Subcutaneous preadipocyte (primary cell): Measurements from ENCODE around the gene LCE3B. TPM values are rescaled to one million over a fixed set of nuclear protein-coding genes. Genes with fewer than 3 reads are reported as not detected.

Experiments
- small RNA-seq: library from RNA; depleted of rRNA; stranded (forward); fragments of <200 nt; gene quantifications from one replicate; pipeline ENCODE3, GENCODE V24; 2012
- total RNA-seq: library from RNA; depleted of rRNA; stranded (reverse); fragments of >200 nt; gene quantifications from 2 replicates; pipeline ENCODE4 v1.2.3, GENCODE V29; 2012

The LCE3B gene
- not detected in 2 replicates for total RNA-seq

DNA sequence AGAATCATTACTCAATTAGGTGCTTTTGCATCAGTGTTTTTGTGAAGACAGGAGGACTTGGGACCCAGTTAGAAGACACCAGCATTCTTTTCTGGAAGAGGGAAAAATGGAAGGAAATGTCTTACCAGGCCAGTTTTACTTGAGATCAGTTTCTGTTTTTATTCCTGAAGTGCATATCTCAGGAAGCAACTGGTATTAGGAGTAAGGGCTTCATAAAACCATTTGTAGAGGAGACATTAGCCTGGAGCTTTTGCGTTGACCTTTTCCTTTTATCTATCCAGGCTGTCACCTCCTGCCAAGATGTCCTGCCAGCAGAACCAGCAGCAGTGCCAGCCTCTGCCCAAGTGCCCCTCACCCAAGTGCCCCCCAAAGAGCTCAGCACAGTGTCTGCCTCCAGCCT, at the start of gene LCE3B:
Gene LCE3B, plus strand, starts transcription at position 301 of the 400 bp plus-strand sequence. Its CDS starts 0 bp downstream, at position 301.

GRCh38 chr1:152566681-152567080, 46.9 kb upstream of the LCE3B start, which contains the start of gene LCE3E:
Gene LCE3E (minus strand): TSS chr1:152566780. CDS start chr1:152566208, 572 bp downstream.

DNA sequence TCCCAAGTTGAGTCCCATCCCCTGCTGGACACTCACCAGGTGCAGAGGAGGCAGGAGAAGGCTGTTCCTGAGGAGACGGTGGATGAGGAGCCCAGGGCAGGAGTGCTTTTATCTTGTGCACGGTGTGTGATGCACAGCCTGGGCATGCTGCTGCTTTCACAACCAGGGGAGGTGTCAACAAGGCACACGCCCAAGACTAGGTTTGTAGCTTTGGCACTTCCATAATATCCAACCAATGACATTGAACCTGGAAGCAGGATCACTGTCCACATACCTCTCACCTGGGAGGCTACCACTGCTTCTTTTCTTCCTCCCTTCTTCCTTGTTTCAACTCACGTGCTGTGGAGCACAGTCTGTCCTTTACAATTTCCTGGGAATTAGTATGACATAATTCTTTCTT, 33.2 kb upstream of the LCE3B start, which contains the start of gene LCE3D:
Gene LCE3D, minus strand, starts transcription at position 84 of the 400 bp plus-strand sequence. CDS start 580 bp downstream, outside the sequence.

GRCh38 chr1:152599934-152600333, 13.7 kb upstream of the LCE3B start, which contains the start of gene LCE3C:
Gene LCE3C (plus strand): TSS chr1:152600234. CDS start chr1:152600732, 498 bp downstream.

DNA sequence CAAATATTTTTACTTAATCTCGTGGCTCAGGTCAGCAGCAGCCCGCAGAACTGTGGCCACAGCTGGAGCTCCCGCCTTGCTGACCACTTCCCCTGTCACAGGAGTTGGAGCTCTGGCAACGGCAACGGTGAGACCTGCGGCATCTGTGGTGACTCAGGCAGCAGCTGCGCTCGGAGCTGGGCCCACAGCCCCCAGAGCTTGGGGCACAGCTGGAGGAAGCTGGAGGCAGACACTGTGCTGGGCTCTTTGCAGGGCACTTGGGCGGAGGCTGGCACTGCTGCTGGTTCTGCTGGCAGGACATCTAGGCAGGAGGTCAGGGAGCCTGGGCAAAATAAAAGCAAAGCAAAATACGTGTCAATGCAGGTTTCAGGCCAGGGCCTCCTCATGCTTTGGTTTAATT, 9.2 kb downstream of the LCE3B start, which contains the start of gene LCE3A:
Gene LCE3A, minus strand, starts transcription at position 301 of the 400 bp plus-strand sequence. Its CDS starts 0 bp downstream, at position 301.

GRCh38 chr1:152663098-152663497, 49.5 kb downstream of the LCE3B start, which contains the start of gene LCE2D:
Gene LCE2D (plus strand): TSS chr1:152663380. CDS start chr1:152664106, 726 bp downstream.

Small RNA genes lying within 50 kb of the gene (small RNA-seq; reads per million reads assigned to genes)
- gene LCE3A (not detected), gene LCE3B (not detected)

Other genes with a start within 250 kb of the LCE3B start
- gene CRNN, start 199.5 kb upstream of the LCE3B start, total RNA-seq = not detected in 2 replicates
- not detected in 2 replicates for gene LCE5A, start 103.0 kb upstream of the LCE3B start, total RNA-seq
- gene CRCT1, start 99.3 kb upstream of the LCE3B start, total RNA-seq = not detected in 2 replicates
- gene LCE3E, start 47.0 kb upstream of the LCE3B start, total RNA-seq = not detected in 2 replicates
- gene LCE3D, start 33.3 kb upstream of the LCE3B start, total RNA-seq = not detected in 2 replicates
- not detected in 2 replicates for gene LCE3C, start 13.6 kb upstream of the LCE3B start, total RNA-seq
- not detected in 2 replicates for gene LCE3A, start 9.3 kb downstream of the LCE3B start, total RNA-seq
- gene LCE2D, start 49.6 kb downstream of the LCE3B start, total RNA-seq = not detected in 2 replicates
- gene LCE2C, start 61.5 kb downstream of the LCE3B start, total RNA-seq = not detected in 2 replicates
- not detected in 2 replicates for gene LCE2B, start 72.3 kb downstream of the LCE3B start, total RNA-seq
- gene LCE2A, start 84.5 kb downstream of the LCE3B start, total RNA-seq = not detected in 2 replicates
- not detected in 2 replicates for gene LCE4A, start 94.3 kb downstream of the LCE3B start, total RNA-seq
- not detected in 2 replicates for gene KPRP, start 144.2 kb downstream of the LCE3B start, total RNA-seq
- gene LCE1F, start 161.3 kb downstream of the LCE3B start, total RNA-seq = not detected in 2 replicates
- gene LCE1E, start 172.4 kb downstream of the LCE3B start, total RNA-seq = 0.37 TPM in 1 of 2 replicates, not detected in the other
- not detected in 2 replicates for gene LCE1D, start 182.9 kb downstream of the LCE3B start, total RNA-seq
- not detected in 2 replicates for gene LCE1C, start 192.8 kb downstream of the LCE3B start, total RNA-seq
- not detected in 2 replicates for gene LCE1B, start 198.2 kb downstream of the LCE3B start, total RNA-seq
- not detected in 2 replicates for gene LCE1A, start 213.7 kb downstream of the LCE3B start, total RNA-seq
- gene LCE6A, start 229.0 kb downstream of the LCE3B start, total RNA-seq = not detected in 2 replicates
- gene LCE7A, start 246.2 kb downstream of the LCE3B start, total RNA-seq = not detected in 2 replicates